Right ventricle myocardium superior (tissue), 1 donor: ENCODE measurements around the gene WWOX. TPM values are rescaled to one million over a fixed set of nuclear protein-coding genes. Genes with fewer than 3 reads are reported as not detected.
"Not testable (repeated sequence)": the region's sequence is repeated elsewhere in the genome, so short reads cannot be mapped to it uniquely, and the experiment has no call there.

Experiments
- ATAC-seq: fragments of 200-7000 bp; cut with Tn5 transposase; one replicate; pipeline ENCODE4 v1.9.1; 2020; ENCODE audit warnings: mild to moderate bottlenecking; ENCODE audit not compliant: poor library complexity
- DNase-seq: peaks from one replicate; pipeline ENCODE4 v3.0.0-alpha.2; 2020
- intact Hi-C: fragments of 100-400 bp; cut with DNase I; formaldehyde crosslinking; loops from one replicate; pipeline ENCODE4 v1.11.2; 2022
- total RNA-seq: library from RNA; stranded (reverse); fragmentation: NEBNext Ultra II Directional; extraction: Animal tissue kit (Norgen Biotek cat#: 25700); gene quantifications from one replicate; pipeline ENCODE4 v1.2.1, GENCODE V29; 2021
- donor health status: DM: no; HTN: yes; CAD: no; lungs with severe emphysema.

The WWOX gene
- total RNA-seq, 1 donor from 2014 or later, result 11.5 TPM

DNA sequence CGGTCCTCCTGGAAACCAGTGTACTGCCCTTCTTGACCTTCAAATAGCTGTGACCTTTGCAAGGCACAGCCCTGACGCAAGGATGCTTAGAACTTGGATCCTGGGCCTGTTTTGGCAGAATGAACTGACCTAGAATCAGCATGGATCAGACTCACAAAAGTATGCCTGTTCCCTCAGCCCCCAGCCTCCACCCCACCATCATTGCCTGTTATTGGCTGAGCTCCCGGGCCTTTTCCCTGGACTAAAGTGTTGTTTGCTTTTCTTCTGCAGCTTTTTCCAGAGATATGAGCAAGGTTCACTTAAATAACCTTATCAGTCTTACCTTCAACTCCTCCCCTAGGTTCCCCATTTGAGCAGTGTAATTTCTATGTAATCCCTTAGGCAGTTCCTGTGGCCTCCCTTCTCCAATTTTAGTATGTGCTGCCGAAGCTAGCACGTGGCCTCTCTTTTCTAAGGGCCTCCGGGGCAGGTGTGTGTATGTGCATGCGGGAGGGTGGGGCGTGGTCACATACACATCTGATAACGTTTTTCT lies 1153.7 kb downstream of the WWOX start:
- intact Hi-C loops, result no loop called here
- ATAC-seq, result no peak
- no peak for DNase-seq

DNA sequence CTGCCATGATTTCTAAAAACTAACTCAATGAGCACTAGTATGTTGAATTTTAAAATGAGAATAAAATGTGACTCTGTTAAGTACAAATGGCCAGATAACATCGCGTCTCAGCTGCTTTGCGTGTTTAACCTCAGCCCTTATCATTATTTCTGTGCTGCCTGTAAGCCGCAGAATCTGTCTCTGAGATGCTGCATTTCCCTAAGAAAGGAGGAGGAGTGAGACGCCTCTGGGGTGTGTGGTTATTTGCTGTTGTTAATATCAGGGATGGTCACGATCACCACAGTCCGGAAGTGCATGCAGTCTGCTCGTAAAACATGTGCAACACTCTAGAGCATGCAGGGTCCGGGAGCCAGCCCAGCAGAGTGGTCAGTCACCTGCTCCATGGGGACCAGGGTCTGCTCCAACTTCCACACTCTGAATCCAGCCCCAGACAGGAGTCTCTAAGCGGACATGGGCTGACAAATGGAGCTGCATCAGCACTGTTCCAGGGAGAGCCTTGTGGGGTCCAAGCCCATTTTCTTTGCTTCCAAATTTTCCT lies 1158.6 kb downstream of the WWOX start:
- intact Hi-C loops, result no loop called here
- ATAC-seq (no peak), DNase-seq (no peak)

GRCh38 chr16:79260890-79261289 lies 1161.4 kb downstream of the WWOX start:
- ATAC-seq, DNase-seq: not testable (repeated sequence)
- intact Hi-C loops, result loop anchor here (10.0 kb wide), 1 partner anchor 324 kb away; no protein-coding TSS in a partner anchor

GRCh38 chr16:79261481-79261940 lies 1162.1 kb downstream of the WWOX start:
- DNase-seq (peak; percentile 69), ATAC-seq (peak; percentile 62)
- intact Hi-C loops, result loop anchor here (10.0 kb wide), 1 partner anchor 323 kb away; no protein-coding TSS in a partner anchor

GRCh38 chr16:79261944-79262552 lies 1162.6 kb downstream of the WWOX start:
- ATAC-seq (peak; percentile 67), DNase-seq (no peak)
- intact Hi-C loops, result loop anchor here (10.0 kb wide), 1 partner anchor 323 kb away; no protein-coding TSS in a partner anchor

Other genes starting within 250 kb of the WWOX start
- not detected for gene CLEC3A, start 77.1 kb upstream of the WWOX start, total RNA-seq